Lower leg skin (tissue), 4 donors: ENCODE data around the gene RPS29. TPM values are rescaled to one million over a fixed set of nuclear protein-coding genes. Genes with fewer than 3 reads are reported as not detected.

Source experiments
- DNase-seq, 2 donors: peaks; one replicate each; pipeline ENCODE4 v3.0.0-alpha.2; 2019; ENCODE audit warnings: low spot score in 2 of 2
- H3K4me3 ChIP-seq: fragments of 200-600 bp; sonication (generic); 2 replicates; pipeline ENCODE4 v1.5.1; 2017; ENCODE audit warnings: mild to moderate bottlenecking, low read depth; ENCODE audit not compliant: poor library complexity, severe bottlenecking
- CTCF ChIP-seq, 3 donors: fragments of 450-650 bp; IDR thresholded peaks; one replicate each; pipeline ENCODE4 v1.5.1; 2016; ENCODE audit warnings: antibody characterized with exemption in 3 of 3, mild to moderate bottlenecking in 3 of 3, moderate library complexity in 2 of 3
- POLR2A ChIP-seq, 2 donors: fragments of 450-650 bp; IDR thresholded peaks; one replicate each; pipeline ENCODE4 v1.6.1; 2016 to 2017; ENCODE audit warnings: antibody characterized with exemption in 2 of 2, mild to moderate bottlenecking in 1 of 2, moderate library complexity in 1 of 2
- WGBS, 2 donors: methylation state at CpG; one replicate each; pipeline ENCODE4 v1.1.5; 2018; 5-methylcytosine and 5-hydroxymethylcytosine counted together
- intact Hi-C: fragments of 100-400 bp; cut with DNase I; formaldehyde crosslinking; loops from one replicate; pipeline ENCODE4 v1.15.0; 2023; ENCODE audit warnings: low total_unique reads
- total RNA-seq, 4 donors: library from RNA; depleted of rRNA; stranded (reverse); fragments of >200 nt; gene quantifications; one replicate each; pipeline ENCODE4 v1.1.0, GENCODE V29; 2016

Gene RPS29
- total RNA-seq, 4 donors from 2014 or later: 3,327 to 15,303 (median 7,021) TPM

- no peak overlapping the region for H3K4me3 ChIP-seq
- 77 to 83% methylated on average over 6 of the region's 6 CpGs for WGBS, 2 donors
- no peak for TF ChIP-seq POLR2A (IDR thresholded peaks at IDR 0.05)
- no peak for DNase-seq
- intact Hi-C loops: no loop called here
Measured at GRCh38 chr14:49559979-49560768, 26.0 kb downstream of the RPS29 start.

- no peak overlapping the region for H3K4me3 ChIP-seq
- TF ChIP-seq POLR2A (IDR thresholded peaks at IDR 0.05) (no peak), CTCF (IDR thresholded peaks at IDR 0.05) (no peak)
- intact Hi-C loops: no loop called here
- WGBS, 2 donors: 64 to 67% methylated on average over 3 of the region's 3 CpGs
- no peak for DNase-seq
Measured at GRCh38 chr14:49553892-49554291, 32.3 kb downstream of the RPS29 start.

- no peak overlapping the region for H3K4me3 ChIP-seq
- no peak for TF ChIP-seq CTCF (IDR thresholded peaks at IDR 0.05)
- no peak for TF ChIP-seq POLR2A (IDR thresholded peaks at IDR 0.05)
- intact Hi-C loops: no loop called here
- no peak for DNase-seq
Measured at GRCh38 chr14:49553106-49553505, 33.1 kb downstream of the RPS29 start.

- DNase-seq: no peak
- no peak overlapping the region for H3K4me3 ChIP-seq
- intact Hi-C loops: no loop called here
- WGBS, 2 donors: 92 to 93% methylated on average over 2 of the region's 2 CpGs
- no peak for TF ChIP-seq POLR2A (IDR thresholded peaks at IDR 0.05)
- TF ChIP-seq CTCF (IDR thresholded peaks at IDR 0.05): no peak
Measured at GRCh38 chr14:49551569-49551968, 34.6 kb downstream of the RPS29 start.

GRCh38 chr14:49550286-49551184 lies 35.6 kb downstream of the RPS29 start:
- no peak for DNase-seq
- no peak for TF ChIP-seq CTCF (IDR thresholded peaks at IDR 0.05)
- TF ChIP-seq POLR2A (IDR thresholded peaks at IDR 0.05): no peak
- 56 to 62% methylated on average over 5 of the region's 5 CpGs for WGBS, 2 donors
- intact Hi-C loops: no loop called here
- H3K4me3 ChIP-seq: no peak overlapping the region

- intact Hi-C loops: no loop called here
- TF ChIP-seq CTCF (IDR thresholded peaks at IDR 0.05) (no peak), POLR2A (IDR thresholded peaks at IDR 0.05) (no peak)
- 50 to 56% methylated on average over 4 of the region's 4 CpGs for WGBS, 2 donors
- no peak overlapping the region for H3K4me3 ChIP-seq
- DNase-seq: no peak
Measured at GRCh38 chr14:49549881-49550280, 36.3 kb downstream of the RPS29 start.
